GM13977 (cell line): ENCODE measurements around the gene EXOC3L4.

Experiments
- DNase-seq: peaks from one replicate; pipeline ENCODE4 v3.0.0; 2012; ENCODE audit warnings: low spot score
- in situ Hi-C: fragments of 300-500 bp; cut with MboI; formaldehyde crosslinking; loops from one replicate; pipeline ENCODE4 v1.12.0; 2022; ENCODE audit warnings: low sequenced_read_pairs, low pct_unique_long_range_greater_than_20kb, mixed read lengths, inconsistent platforms; ENCODE audit not compliant: unreplicated experiment
- TF ChIP-seq, protein P1 (sequence below): IDR thresholded peaks from 2 replicates; pipeline ENCODE4 v1.5.1; 2012; ENCODE audit warnings: mild to moderate bottlenecking, control low read depth; ENCODE audit not compliant: insufficient read depth; ENCODE audit errors: extremely low read depth, missing control alignments

Gene EXOC3L4

DNA sequence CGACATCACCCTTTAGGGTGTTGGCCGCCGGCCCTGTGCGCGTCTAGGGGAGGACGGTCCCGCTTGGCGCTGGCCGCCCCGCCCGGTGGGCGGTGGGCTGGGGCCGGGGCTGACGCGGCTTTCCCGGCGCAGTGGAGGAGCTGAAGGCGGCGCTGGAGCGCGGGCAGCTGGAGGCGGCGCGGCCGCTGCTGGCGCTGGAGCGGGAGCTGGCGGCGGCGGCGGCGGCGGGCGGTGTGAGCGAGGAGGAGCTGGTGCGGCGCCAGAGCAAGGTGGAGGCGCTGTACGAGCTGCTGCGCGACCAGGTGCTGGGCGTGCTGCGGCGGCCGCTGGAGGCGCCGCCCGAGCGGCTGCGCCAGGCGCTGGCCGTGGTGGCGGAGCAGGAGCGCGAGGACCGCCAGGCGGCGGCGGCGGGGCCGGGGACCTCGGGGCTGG is 32.4 kb downstream of the EXOC3L4 start:
- in situ Hi-C loops, result no loop called here
- DNase-seq, result no peak
- TF ChIP-seq, protein P1, sequence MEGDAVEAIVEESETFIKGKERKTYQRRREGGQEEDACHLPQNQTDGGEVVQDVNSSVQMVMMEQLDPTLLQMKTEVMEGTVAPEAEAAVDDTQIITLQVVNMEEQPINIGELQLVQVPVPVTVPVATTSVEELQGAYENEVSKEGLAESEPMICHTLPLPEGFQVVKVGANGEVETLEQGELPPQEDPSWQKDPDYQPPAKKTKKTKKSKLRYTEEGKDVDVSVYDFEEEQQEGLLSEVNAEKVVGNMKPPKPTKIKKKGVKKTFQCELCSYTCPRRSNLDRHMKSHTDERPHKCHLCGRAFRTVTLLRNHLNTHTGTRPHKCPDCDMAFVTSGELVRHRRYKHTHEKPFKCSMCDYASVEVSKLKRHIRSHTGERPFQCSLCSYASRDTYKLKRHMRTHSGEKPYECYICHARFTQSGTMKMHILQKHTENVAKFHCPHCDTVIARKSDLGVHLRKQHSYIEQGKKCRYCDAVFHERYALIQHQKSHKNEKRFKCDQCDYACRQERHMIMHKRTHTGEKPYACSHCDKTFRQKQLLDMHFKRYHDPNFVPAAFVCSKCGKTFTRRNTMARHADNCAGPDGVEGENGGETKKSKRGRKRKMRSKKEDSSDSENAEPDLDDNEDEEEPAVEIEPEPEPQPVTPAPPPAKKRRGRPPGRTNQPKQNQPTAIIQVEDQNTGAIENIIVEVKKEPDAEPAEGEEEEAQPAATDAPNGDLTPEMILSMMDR, result no peak

DNA sequence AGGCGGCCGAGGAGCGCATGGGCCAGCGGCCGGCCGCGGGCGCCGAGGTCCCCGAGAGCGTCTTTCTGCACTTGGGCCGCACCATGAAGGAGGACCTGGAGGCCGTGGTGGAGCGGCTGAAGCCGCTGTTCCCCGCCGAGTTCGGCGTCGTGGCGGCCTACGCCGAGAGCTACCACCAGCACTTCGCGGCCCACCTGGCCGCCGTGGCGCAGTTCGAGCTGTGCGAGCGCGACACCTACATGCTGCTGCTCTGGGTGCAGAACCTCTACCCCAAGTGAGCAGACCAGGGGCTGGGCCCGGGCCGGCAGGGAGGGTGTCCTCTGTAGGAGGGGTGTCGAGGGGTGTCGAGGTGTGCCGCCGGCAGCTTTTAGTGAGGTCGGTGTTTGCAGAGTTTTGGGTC is 32.8 kb downstream of the EXOC3L4 start:
- in situ Hi-C loops, result no loop called here
- TF ChIP-seq, protein P1, result no peak
- no peak for DNase-seq

DNA sequence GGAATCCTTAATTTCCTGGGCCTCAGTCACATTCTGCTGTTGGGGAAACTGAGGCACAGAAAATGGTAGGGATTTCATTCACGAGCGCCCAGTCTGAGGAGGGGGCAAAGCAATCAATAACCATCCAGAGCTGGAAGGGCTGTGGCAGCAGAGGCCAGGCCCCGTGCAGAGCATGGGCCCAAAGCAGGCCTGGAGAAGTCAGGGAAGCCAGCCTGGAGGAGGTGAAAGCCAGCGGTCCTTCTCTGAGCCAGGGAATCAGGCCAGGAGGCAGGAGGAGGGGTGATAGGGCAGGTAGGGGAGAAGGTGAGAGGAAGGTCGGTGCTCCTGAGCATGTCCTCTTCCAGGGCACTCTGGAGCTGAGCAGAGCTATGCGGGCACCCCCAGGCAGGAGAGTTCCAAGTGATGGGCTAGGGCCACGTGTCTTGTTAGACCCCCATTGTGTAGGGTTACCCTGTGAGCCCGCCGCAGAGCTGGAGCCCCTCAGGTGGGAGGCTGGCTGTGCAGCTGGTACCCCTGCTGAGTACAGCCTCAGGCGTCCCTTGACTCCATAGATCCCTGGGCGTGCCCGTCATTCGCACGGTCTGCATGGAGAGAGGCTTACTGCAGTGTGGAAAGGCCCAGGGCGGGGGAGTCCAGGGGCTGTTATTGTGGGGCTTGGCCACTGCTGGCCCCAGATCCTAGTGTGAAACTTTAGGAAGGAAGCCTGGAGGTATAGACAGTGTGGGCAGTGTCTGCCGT is 33.5 kb downstream of the EXOC3L4 start:
- in situ Hi-C loops, result no loop called here
- TF ChIP-seq, protein P1, result no peak
- no peak for DNase-seq

DNA sequence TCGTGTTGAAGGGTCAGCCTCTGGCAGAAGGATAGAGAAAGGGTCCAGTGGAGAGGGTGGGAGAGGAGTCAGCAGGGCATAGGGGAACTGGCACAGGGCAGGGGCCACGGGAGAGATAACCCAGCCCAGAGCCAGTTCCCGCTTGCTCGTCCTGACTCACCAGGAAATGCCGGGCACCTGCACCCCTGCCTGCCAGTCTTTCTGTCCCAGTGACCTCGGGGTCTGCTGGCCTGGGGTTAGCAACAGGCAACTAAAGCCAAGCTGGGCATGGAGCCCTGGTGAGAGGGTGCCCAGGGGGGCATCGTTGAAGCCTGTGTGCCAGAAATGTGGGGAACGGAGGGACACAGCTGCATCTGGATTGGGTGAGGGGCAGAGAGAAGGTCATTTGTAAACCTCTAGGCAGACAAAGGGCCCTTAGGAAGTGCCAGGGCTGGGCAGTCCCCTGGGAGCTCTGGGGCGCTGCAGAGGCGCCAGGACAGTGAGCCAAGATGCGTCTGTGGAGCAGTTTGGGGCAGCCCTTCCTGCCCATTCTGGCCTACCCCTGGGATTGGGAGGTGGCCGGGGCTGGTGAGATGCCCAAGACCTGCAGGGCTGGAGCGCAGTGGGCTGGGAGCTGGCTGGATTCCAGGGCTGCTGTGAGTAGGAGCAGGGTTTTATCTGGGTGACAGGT is 34.2 kb downstream of the EXOC3L4 start:
- DNase-seq, result no peak
- in situ Hi-C loops, result no loop called here

DNA sequence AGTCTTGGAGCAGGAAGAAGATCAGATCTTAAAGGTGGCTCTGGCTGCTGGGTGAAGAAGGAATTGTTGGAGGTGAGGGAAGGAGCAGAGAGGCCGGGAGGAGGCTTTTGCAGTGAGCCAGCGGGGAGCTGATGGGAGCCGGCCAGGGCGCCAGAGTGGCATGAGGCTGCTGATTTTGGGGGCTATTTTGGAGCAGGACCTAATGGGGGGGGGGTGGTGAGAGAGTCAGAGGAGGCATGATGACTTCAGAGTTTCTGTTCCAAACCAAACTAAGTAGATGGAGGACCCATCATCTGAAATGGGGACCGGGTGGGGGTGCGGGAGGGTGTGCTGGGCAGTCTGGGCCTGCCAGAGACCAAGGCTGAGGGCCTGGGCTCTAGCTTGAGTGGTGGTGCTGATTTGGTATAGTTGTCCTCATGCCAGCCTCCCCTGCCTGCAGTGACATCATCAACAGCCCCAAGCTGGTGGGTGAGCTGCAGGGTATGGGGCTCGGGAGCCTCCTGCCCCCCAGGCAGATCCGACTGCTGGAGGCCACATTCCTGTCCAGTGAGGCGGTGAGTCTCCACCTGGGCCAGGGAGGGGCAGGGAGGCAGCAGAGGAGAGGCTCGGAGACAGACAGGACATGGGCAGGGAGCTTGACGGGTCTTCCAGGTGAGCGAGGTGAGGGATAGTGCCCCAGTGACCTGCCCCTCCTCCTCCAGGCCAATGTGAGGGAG is 34.9 kb downstream of the EXOC3L4 start:
- TF ChIP-seq, protein P1, result no peak
- in situ Hi-C loops, result no loop called here
- DNase-seq, result no peak

More for the DNA sequence above, 34.2 kb downstream of the EXOC3L4 start:
- TF ChIP-seq, protein P1, result no peak

DNA sequence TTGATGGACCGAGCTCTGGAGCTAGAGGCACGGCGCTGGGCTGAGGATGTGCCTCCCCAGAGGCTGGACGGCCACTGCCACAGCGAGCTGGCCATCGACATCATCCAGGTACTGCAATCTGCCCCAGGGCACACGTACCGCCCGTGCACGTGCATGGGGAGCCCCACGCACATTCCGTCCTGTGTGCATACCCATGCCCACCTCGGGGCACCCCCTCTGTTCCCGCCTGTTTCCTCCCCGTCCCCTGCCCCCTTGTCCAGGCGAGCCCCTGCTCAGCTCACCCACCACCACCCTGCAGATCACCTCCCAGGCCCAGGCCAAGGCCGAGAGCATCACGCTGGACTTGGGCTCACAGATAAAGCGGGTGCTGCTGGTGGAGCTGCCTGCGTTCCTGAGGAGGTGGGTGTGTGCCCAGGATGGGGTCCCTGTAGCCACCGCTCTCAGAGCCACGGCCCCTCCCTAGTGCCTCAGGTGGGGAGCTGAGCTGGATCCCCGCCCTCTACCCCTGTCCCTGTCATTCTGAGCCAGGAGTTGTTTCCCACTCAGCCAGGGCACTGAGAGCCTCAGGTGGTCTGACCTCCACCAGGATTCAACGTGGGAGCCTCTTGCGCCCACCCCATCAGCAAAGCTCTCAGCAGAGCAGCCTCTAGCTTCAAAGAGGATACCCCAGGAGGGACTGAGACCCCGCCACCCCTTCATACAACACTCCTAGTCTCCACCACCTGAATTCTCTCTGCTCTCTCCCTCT is 35.7 kb downstream of the EXOC3L4 start:
- TF ChIP-seq, protein P1, result no peak
- no peak for DNase-seq

More for the DNA sequence above, 35.7 kb downstream of the EXOC3L4 start:
- in situ Hi-C loops, result no loop called here
